Measurements from ENCODE around the gene HRNR.
"Not testable (repeated sequence)": the region's sequence is repeated elsewhere in the genome, so short reads cannot be mapped to it uniquely, and the experiment has no call there.

Gene HRNR

DNA sequence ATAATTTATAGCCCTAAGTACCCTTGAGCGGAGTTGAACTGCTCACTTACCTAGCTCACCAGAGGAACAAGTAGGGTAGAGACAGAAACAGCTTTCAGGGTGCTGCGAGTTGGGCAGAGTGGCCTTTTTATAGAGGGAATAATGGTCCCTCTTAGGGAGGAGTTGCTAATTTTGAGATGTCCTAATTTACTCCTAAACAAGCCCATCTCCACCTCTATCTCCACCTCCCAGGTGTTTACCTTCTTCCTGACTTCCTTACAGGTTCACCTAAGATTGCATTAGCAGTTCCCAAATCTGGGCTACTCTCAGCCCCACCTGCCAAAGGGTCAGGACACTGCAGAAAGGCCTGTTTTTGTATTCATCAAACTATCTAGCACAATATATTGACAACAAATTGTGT lies at the start of gene HRNR:
Gene HRNR, minus strand, starts transcription at position 101 of the 400 bp plus-strand sequence. CDS start 940 bp downstream, outside the sequence.
- DNase-seq: no peak

DNA sequence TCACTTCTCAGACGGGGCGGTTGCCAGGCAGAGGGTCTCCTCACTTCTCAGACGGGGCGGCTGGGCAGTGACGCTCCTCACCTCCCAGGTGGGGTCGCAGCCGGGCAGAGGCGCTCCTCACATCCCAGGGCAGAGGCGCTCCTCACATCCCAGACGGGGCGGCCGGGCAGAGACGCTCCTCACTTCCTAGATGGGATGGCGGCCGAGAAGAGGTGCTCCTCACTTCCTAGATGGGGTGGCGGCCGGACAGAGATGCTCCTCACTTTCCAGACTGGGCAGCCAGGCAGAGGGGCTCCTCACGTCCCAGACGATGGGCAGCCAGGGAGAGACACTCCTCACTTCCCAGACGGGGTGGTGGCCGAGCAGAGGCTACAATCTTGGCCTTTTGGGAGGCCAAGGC lies 32.4 kb upstream of the HRNR start:
- not testable (repeated sequence) for DNase-seq

DNA sequence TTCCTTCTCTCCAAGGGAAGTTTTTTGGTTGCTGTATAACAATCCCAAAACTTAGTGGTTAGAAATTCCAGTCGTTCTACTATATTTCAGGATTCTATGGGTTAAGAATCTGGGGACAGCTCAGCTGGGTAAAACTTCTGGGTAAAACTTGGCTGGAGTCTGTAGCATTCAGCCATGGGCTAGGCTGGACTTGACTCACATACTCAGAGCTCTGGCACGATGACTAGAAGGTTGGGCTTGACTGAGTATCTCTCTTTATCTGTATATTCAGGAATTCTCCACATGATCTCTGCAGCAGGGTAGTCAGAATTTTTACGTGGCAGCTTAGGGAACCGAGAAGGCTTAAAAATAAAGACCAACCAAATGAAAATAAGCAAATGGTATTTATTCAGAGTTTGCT lies 28.2 kb upstream of the HRNR start:
- no peak for DNase-seq

DNA sequence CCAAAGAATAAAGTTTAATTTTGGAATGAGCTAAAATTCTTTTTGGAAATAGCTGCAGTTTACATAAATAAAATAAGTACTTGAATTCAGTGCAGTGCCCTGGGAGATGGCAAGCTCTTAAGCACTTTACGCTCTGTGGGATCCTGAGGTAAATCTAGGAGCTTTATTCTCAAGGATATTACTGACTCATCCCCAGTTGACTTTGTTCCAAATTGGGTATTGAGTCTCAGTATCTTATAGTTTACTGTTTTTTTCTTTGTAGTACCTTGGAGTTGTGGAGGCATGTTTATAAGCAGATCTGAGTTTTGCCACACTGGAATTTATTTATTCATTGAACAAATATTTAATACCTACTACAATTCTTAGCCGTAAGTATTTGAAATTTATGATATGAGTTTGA lies 27.4 kb upstream of the HRNR start:
- DNase-seq: peak; percentile 5

DNA sequence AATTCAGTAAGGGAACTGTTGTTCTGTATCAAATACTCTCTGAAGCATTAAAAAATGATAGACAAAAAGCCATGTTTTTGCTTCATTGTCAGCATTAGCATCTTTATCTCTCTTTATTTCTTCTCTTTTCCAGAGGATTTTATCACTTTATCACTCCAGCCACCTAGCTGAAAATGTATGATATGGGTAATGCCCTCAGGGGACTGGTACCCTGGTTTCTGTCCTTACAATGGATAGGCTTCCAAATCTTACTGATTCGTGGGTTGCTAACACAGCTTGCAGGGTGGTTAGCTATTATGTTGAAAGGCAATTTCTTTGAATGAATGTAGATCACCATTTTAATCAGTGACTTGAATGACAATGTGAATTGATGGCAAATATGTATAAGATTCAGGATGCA lies 23.3 kb upstream of the HRNR start:
- DNase-seq: no peak

DNA sequence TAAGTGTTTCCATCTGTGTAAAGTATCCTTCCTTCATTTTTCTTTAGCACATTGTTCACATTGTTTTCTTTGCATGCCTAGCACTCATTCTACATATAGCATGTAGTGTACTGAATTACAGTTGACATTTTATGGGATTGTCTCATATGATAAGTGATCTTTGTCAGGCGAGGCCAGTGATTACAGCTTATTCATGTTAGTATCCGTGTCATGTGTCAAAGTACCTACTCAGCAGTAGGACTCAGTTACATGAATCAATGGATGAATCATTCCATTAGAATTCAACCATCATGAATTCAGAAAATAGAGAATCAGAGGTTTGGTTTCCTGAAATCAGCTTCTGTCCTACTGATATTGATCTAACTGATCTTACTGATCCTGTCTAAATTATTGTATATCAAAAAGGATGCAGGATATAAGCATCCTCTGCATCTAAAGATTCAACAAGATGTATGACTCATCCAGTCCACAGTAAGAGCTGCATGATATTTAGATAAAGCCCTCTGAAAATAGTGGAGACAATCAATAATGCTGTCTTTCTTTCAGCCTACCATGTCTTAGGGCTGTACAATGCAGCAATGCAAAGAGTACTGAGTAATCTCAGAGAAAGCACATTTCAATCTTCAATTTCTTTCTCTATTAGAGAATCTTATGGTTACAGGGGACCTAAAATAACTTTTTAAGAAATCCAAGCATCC lies 20.7 kb upstream of the HRNR start:
- peak; percentile 3 for DNase-seq

DNA sequence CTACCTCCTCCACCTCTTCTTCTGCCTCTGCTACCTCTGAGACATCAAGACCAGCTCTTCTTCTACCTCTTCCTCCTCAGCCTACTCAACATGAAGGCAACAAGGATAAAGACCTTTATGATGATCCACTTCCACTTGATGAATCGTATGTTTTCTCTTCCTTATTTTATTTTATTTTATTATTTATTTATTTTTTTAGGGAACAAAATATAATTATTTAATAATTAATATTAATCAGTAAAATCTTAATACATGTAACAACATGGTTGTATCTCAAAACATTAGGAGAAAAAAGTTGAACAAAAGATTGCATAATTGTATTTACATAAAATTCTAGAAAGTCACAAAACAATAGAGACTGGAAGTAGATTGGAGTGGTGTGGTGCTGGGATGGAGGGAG lies 13.1 kb upstream of the HRNR start:
- no peak for DNase-seq

DNA sequence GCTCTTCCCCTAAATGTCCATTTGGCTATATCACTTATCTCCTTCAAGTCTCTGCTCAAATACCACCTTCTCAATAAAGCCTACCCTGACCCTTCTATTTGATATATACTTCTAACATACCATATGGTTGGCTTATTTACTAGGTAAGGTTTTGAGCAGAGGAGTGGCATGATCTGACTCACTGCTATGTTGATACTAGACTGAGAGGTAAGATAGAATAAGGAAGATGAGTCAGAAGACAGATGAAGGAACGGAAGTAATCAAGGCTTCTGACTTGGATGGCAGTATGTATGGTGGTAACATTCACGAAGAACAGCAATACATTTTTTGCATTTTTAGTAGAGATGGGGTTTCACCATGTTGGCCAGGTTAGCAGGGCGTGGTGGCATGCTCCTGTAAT lies 4.8 kb upstream of the HRNR start:
- DNase-seq: no peak

DNA sequence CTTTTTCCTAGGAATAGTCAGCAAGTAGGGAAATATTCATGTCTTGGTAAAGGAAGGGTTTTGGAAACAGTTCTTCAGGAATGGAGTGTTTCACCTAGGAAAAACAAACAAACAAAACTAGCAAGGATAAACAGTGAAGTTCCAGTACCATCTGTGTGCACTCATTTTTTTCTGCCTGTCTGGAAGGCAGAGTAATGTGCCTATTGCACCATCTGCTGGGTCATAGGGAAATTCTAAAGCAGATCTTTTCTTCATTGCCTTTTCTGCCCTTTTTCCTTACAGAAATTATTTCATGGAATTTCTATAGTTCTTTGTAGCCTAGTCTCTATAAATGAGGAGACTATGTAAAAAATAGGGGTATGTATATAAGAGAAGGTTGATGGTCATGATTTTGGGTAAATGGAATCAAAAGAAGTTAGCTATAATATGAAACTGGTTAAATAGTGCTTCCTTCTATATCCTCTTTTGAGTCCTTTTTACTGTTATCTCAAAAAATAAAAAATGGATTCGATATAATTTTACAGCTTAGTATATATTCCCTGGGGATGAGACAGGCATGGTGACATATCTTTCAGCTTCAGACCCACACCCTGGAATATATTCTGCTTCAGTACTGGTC lies 3.4 kb upstream of the HRNR start:
- no peak for DNase-seq

DNA sequence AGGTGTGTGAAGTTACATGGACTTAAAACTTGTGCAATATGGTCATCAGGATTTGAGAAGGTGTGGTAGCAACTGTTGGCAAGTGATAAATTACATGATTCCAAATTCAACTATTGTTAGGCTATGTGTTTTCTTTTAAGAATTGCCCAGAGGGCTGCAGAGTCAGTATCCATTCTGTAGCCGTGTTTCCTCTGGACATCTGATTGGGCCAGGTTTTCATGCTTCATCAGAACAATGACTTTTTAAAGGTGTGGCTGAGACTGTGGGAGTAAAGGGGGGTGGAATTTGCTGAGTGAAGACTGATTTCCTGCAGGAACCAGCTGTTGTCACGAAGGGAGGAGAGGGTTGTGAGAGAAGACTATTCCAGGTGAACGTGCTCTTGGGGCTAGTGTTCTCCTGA lies 1.7 kb upstream of the HRNR start:
- no peak for DNase-seq

DNA sequence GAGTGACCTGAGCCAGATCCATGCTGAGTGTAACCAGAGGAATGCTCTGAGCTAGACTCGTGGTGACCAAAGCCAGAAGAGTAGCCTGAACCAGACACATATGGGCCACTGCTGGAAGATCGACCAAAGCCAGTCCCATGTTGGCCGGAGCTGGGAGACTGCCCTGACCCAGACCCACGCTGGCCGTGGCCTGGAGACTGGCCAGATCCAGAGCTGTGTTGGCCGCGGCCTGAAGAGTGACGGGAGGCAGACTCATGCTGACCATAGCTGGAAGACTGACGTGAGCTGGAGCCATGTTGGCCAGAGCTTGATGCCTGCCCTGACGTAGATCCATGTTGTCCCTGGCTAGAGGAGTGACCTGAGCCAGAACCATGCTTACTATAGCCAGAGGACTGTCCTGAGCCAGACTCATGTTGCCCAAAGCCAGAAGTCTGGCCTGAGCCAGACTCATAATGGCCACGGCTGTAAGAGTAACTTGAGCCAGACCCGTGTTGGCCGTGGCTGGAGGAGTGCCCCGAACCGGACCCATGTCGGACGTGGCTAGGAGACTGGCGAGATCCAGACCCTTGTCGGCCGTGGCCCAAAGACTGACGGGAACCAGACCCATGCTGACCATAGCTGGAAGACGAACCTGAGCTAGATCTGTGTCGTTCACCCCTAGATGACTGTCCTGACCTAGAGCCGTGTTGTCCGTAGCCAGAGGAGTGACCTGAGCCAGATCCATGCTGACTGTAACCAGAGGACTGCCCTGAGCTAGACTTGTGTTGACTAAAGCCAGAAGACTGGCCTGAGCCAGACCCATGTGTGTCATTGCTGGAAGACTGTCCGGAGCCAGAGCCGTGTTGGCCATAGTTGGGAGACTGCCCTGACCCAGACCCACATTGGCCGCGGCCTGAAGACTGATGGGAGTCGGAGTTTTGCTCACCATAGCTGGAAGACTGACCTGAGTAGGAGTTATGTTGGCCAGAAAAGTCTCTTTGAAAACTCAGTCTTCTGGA lies 3.5 kb downstream of the HRNR start:
- DNase-seq: no peak

DNA sequence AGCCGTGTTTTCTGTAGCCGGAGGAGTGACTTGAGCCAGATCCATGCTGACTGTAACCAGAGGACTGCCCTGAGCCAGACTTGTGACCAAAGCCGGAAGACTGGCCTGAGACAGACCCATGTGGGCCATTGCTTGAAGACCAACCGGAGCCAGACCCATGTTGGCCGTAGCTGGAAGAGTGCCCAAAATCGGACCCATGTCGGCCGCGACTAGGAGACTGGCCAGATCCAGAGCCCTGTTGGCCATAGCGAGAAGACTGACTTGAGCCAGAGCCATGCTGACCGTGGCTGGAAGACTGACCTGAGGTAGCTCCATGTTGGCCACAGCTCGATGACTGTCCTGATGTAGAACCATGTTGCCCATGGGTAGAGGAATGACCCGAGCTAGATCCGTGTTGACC lies 4.6 kb downstream of the HRNR start:
- not testable (repeated sequence) for DNase-seq

DNA sequence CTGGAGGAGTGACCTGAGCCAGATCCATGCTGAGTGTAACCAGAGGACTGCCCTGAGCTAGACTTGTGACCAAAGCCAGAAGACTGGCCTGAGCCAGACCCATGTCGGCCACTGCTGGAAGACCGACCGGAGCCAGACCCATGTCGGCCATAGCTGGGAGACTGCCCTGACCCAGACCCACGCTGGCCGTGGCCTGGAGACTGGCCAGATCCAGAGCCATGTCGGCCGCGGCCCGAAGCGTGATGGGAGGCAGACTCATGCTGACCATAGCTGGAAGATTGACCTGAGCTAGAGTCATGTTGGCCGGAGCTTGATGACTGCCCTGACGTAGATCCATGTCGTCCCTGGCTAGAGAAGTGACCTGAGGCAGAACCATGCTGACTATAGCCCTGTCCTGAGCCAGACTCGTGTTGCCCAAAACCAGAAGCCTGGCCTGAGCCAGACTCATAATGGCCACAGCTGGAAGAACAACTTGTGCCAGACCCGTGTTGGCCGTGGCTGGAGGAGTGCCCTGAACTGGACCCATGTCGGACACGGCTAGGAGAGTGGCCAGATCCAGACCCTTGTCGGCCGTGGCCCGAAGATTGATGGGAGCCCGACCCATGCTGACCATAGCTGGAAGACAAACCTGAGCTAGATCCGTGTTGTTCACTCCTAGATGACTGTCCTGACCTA lies 5.1 kb downstream of the HRNR start:
- DNase-seq: no peak

DNA sequence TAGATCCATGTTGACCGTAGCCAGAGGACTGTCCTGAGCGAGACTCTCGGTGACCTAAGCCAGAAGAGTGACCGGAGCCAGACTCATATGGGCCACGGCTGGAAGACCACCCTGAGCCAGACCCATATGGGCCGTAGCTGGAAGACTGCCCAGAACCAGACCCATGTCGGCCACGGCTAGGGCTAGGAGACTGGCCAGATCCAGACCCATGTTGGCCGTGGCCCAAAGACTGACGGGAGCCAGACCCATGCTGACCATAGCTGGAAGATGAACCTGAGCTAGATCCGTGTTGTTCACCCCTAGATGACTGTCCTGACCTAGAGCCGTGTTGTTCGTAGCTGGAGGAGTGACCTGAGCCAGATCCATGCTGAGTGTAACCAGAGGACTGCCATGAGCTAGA lies 8.4 kb downstream of the HRNR start:
- not testable (repeated sequence) for DNase-seq

DNA sequence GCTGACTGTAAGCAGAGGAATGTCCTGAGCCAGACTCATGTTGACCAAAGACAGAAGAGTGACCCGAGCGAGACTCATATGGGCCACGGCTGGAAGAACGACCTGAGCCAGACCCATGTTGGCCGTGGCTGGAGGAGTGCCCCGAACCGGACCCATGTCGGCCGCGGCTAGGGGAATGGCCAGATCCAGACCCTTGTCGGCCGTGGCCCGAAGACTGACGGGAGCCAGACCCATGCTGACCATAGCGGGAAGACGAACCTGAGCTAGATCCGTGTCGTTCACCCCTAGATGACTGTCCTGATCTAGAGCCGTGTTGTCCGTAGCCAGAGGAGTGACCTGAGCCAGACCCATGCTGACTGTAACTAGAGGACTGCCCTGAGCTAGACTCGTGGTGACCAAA lies 9.1 kb downstream of the HRNR start:
- DNase-seq: not testable (repeated sequence)

DNA sequence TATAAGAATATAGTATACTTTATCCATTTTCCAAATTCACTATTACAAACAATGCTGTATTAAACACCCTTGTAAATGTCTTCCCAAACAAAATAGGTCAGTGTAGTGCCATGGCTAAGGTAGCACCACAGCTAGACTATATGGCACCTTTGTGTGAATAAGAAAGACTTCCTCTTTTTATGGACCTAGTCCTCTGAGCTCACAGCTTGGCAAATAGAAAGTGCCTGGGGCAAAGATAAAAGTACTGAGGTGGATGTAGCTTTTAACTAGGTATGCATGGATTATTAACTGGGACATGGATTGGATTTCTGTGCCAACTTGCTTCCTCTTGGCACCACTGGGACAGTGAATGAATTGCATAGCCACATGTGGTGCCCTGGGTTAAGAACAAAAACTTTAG lies 25.0 kb downstream of the HRNR start:
- no peak for DNase-seq

DNA sequence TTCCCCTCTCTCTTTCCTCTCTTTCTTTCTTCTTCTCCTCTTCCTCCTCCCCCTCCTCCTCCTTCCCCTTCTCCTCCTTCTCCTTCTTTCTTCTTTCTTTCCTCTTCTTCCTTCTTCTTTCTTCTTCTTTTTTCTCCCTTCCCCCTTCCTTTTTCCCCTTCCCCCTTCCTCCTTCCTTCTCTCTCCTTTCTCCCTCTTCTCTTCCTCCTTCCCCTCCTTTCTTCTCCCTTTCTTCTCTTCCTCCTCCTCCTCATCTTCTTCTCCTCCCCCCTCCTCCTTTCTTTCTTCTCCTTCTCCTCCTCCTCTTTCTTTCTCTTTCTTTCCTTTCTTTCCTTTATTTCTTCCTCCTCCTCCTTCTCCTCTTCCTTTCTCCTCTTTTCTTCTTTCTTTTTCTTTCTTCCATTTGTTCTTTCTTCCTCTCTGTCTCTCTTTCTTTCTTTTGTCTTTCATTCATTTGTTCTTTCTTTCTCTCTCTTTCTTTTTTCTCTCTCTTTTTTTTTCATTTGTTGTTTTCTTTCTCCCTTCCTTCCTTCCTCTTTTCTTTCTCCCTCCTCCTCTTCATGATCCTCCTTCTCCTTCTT lies 26.5 kb downstream of the HRNR start:
- no peak for DNase-seq

DNA sequence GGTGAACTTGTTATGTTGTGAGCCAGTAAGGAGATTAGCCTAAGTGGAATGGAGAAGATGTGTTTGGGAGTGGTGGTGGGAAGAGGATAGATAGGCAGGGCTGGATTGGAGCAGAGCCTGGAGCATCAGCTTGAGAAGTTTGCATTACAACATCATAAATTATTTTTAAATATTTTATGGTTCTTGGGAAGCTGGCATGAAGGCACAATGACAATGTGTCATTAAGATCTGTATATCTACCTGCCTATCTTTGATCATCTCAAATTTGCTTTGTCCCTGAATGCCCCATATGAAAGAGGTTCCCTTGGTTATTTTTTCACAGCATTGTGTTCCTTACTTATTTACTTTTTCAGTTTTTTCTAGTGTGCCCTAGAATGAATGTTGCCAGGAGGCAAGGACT lies 32.3 kb downstream of the HRNR start:
- DNase-seq: no peak

DNA sequence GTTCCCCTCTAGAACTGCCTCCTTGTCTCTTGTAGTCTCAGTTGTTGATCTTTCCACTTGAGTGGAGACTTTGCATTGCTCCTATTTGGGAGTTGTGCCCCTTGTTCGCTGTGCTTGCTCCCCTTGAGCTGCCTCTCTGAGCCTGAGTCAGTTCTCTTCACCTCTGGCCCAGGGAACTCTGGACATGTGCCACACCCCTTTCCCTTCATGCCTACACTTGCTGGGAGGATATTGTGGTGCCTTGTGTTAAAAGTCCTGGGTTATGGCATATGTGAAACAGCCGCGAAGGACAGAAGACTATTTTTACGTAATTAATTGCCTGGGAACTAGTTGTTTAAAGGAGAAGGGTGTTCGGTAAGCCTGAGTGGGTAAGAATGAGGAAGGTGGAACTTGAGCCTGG lies 32.7 kb downstream of the HRNR start:
- no peak for DNase-seq

DNA sequence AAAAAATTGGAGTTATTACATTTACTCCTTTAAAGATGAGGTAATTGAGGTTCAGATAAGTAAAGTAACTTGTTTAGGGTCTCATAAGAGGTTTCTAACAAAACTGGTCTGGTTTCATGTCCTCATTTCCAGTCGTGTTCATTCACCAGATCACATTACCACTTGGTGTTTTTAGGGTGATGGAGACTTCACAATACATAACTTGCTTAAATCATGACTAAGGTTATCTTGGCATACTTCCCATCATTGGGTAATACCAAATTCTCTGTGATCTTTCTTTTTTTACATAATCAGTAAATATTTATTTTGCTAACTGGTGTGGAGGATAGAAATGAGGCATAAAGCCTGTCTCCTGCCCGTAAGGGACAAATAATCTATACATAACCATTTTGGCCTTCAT lies 33.4 kb downstream of the HRNR start:
- peak; percentile 23 for DNase-seq

DNA sequence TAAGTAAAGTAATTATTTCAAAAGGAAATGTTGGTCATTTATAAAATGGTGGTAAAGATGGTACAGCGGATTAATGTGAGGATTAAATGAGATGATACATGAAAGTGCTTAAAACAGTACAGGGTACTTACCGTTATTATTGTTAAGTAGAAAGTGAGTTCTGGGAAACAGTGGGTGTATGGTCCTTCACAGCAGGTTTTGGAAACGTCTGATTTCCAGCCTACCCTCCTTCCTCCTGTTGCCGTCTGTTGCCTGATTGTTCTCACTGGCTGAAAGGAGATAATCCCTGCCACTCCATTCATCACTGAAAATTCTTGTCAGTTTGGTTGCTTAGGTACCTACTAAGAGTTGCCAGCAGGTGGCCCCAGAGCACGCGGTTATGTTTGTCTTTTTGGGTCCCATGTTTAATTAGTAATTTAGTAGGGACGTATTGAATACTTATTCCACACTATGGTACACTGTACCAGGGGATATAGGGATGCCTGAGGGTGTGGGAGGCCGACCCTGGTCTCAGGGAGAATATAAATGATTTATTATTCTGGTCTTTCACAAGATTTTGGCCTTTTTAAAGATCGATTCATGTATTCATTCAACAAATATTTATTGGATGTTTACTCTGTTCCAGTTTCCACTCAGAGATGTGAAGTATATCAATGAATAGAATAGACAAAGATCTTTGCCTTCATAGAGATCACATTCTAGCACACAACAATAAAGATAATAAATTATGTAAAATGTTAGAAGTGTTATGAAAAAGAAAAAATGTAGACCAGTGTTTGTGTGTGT lies 34.1 kb downstream of the HRNR start:
- peak; percentile 55 for DNase-seq
